H9 (cell line): ENCODE measurements around the gene NBEA. TPM values are rescaled to one million over a fixed set of nuclear protein-coding genes. Genes with fewer than 3 reads are reported as not detected.

Experiments
- DNase-seq: peaks from one replicate; pipeline ENCODE4 v3.0.0-alpha.2; 2017
- H2AFZ ChIP-seq: one replicate; pipeline ENCODE4 v1.6.1; 2013; ENCODE audit warnings: mild to moderate bottlenecking, low read length, control low read depth, moderate library complexity
- H2AK5ac ChIP-seq: 2 replicates; pipeline ENCODE4 v1.6.1; 2013; ENCODE audit warnings: low read length, control low read depth, mixed read lengths; ENCODE audit not compliant: insufficient read length
- H2BK120ac ChIP-seq: one replicate; pipeline ENCODE4 v1.6.1; 2013; ENCODE audit warnings: low read depth, mild to moderate bottlenecking, low read length, control low read depth, inconsistent platforms; ENCODE audit not compliant: poor library complexity, severe bottlenecking
- H2BK12ac ChIP-seq: 2 replicates; pipeline ENCODE4 v1.6.1; 2013; ENCODE audit warnings: low read length, control low read depth, mixed read lengths, low read depth; ENCODE audit not compliant: insufficient read length
- H2BK15ac ChIP-seq: 2 replicates; pipeline ENCODE4 v1.6.1; 2013; ENCODE audit warnings: low read depth, low read length, control low read depth
- H2BK20ac ChIP-seq: one replicate; pipeline ENCODE4 v1.6.1; 2013; ENCODE audit warnings: low read depth, mild to moderate bottlenecking, low read length, control low read depth, inconsistent platforms; ENCODE audit not compliant: poor library complexity, severe bottlenecking
- H2BK5ac ChIP-seq: 2 replicates; pipeline ENCODE4 v1.6.1; 2013; ENCODE audit warnings: low read length, control low read depth, mixed read lengths; ENCODE audit not compliant: insufficient read length
- H3K14ac ChIP-seq: 2 replicates; pipeline ENCODE4 v1.6.1; 2013; ENCODE audit warnings: low read length, control low read depth; ENCODE audit not compliant: insufficient read depth
- H3K18ac ChIP-seq: 2 replicates; pipeline ENCODE4 v1.6.1; 2013; ENCODE audit warnings: low read depth, mild to moderate bottlenecking, mixed read lengths, low read length, control low read depth; ENCODE audit not compliant: insufficient read length
- H3K23ac ChIP-seq: 2 replicates; pipeline ENCODE4 v1.6.1; 2013; ENCODE audit warnings: low read length, control low read depth, mixed read lengths, low read depth; ENCODE audit not compliant: insufficient read length
- H3K23me2 ChIP-seq: 2 replicates; pipeline ENCODE4 v1.6.1; 2013; ENCODE audit warnings: low read depth, mild to moderate bottlenecking, mixed read lengths, low read length, control low read depth; ENCODE audit not compliant: insufficient read length, poor library complexity, severe bottlenecking
- H3K27ac ChIP-seq: 2 replicates; pipeline ENCODE4 v1.5.1; 2013; ENCODE audit warnings: low read length, control low read depth, mixed read lengths, low read depth; ENCODE audit not compliant: insufficient read length
- H3K27me3 ChIP-seq: 2 replicates; pipeline ENCODE4 v1.6.1; 2013; ENCODE audit warnings: low read length, control low read depth, inconsistent platforms; ENCODE audit not compliant: insufficient read depth
- H3K4ac ChIP-seq: 2 replicates; pipeline ENCODE4 v1.6.1; 2013; ENCODE audit warnings: low read depth, mild to moderate bottlenecking, control low read depth, inconsistent platforms, low read length, moderate library complexity
- H3K4me1 ChIP-seq: 2 replicates; pipeline ENCODE4 v1.6.1; 2013; ENCODE audit warnings: low read length, control low read depth, inconsistent platforms; ENCODE audit not compliant: insufficient read depth
- H3K4me2 ChIP-seq: 2 replicates; pipeline ENCODE4 v1.6.1; 2013; ENCODE audit warnings: low read length, control low read depth, mixed read lengths; ENCODE audit not compliant: insufficient read length, insufficient read depth
- H3K56ac ChIP-seq: 2 replicates; pipeline ENCODE4 v1.6.1; 2013; ENCODE audit warnings: low read depth, mild to moderate bottlenecking, mixed read lengths, low read length, control low read depth; ENCODE audit not compliant: insufficient read length
- H3K79me1 ChIP-seq: 2 replicates; pipeline ENCODE4 v1.6.1; 2013; ENCODE audit warnings: low read depth, mild to moderate bottlenecking, moderate library complexity, low read length, control low read depth, inconsistent platforms; ENCODE audit not compliant: insufficient read depth, poor library complexity, severe bottlenecking
- H3K79me2 ChIP-seq: 2 replicates; pipeline ENCODE4 v1.6.1; 2013; ENCODE audit warnings: low read length, control low read depth, inconsistent platforms; ENCODE audit not compliant: insufficient read depth
- H3K9ac ChIP-seq: 2 replicates; pipeline ENCODE4 v1.6.1; 2013; ENCODE audit warnings: low read length, control low read depth, mixed read lengths; ENCODE audit not compliant: insufficient read length; ENCODE audit errors: extremely low read depth
- H3K9me3 ChIP-seq: one replicate; pipeline ENCODE4 v1.6.1; 2013; ENCODE audit warnings: low read depth, low read length, inconsistent platforms; ENCODE audit not compliant: control insufficient read depth
- H3T11ph ChIP-seq: one replicate; pipeline ENCODE4 v1.6.1; 2013; ENCODE audit warnings: mild to moderate bottlenecking, low read length, control low read depth, inconsistent platforms
- H4K20me1 ChIP-seq: one replicate; pipeline ENCODE4 v1.6.1; 2013; ENCODE audit not compliant: control insufficient read depth, insufficient read length, insufficient read depth
- H4K5ac ChIP-seq: 2 replicates; pipeline ENCODE4 v1.6.1; 2013; ENCODE audit warnings: low read depth, mild to moderate bottlenecking, mixed read lengths, low read length, control low read depth; ENCODE audit not compliant: insufficient read length
- H4K8ac ChIP-seq: replicated peaks from 2 replicates; pipeline ENCODE4 v1.6.1; 2013; ENCODE audit warnings: low read length, control low read depth, mixed read lengths, low read depth; ENCODE audit not compliant: insufficient read length
- H4K91ac ChIP-seq: 2 replicates; pipeline ENCODE4 v1.6.1; 2013; ENCODE audit warnings: low read depth, mild to moderate bottlenecking, moderate library complexity, mixed read lengths, low read length, control low read depth; ENCODE audit not compliant: insufficient read length
- H3K27ac Mint-ChIP-seq, 3 experiments: 2 replicates in 2 of 3; 3 replicates in 1 of 3; pipeline ENCODE4 v1.8.0; 2020 to 2021; ENCODE audit warnings: mixed read lengths in 3 of 3, mild to moderate bottlenecking in 1 of 3, moderate library complexity in 1 of 3
- H3K27me3 Mint-ChIP-seq: 2 replicates; pipeline ENCODE4 v1.8.0; 2021; ENCODE audit warnings: low read depth, mild to moderate bottlenecking, moderate library complexity, mixed read lengths
- H3K36me3 Mint-ChIP-seq, 3 experiments: 2 replicates in 2 of 3; 3 replicates in 1 of 3; pipeline ENCODE4 v1.8.0; 2020 to 2021; ENCODE audit warnings: low read depth in 3 of 3, mixed read lengths in 3 of 3; ENCODE audit not compliant: insufficient read depth in 1 of 3
- H3K4me1 Mint-ChIP-seq, 2 experiments: 2 replicates each; pipeline ENCODE4 v1.8.0; 2020; ENCODE audit warnings: mixed read lengths in 2 of 2
- H3K4me3 Mint-ChIP-seq, 2 experiments: 2 replicates in 1 of 2; 3 replicates in 1 of 2; pipeline ENCODE4 v1.8.0; 2020 to 2021; ENCODE audit warnings: mild to moderate bottlenecking in 2 of 2, mixed read lengths in 2 of 2, moderate library complexity in 1 of 2
- H3K9me3 Mint-ChIP-seq, 2 experiments: 2 replicates in 1 of 2; 3 replicates in 1 of 2; pipeline ENCODE4 v1.8.0; 2020; ENCODE audit warnings: mild to moderate bottlenecking in 2 of 2, mixed read lengths in 2 of 2, moderate library complexity in 1 of 2
- CTCF ChIP-seq: fragments of 200-600 bp; sonication (generic); conservative IDR thresholded peaks from 3 replicates; pipeline ENCODE4 v1.8.0; 2021; ENCODE audit warnings: antibody characterized with exemption, mild to moderate bottlenecking
- WGBS: extraction: QIAGEN DNeasy Blood & Tissue Kit; methylation state at CpG from one replicate; pipeline ENCODE4 v1.1.7; 2013; ENCODE audit warnings: missing lambda C conversion rate, low lambda C conversion rate, mixed read lengths; ENCODE audit not compliant: insufficient read length; ENCODE audit errors: extremely low coverage; 5-methylcytosine and 5-hydroxymethylcytosine counted together
- total RNA-seq: library from RNA; stranded (reverse); gene quantifications from 2 replicates; pipeline ENCODE4 v1.2.1, GENCODE V29; 2021

NBEA gene
- total RNA-seq, 1 experiment from 2014 or later, result 17.3 TPM

GRCh38 chr13:35343417-35343816 lies 401.3 kb downstream of the NBEA start:
- DNase-seq, result no peak

More at GRCh38 chr13:35343417-35343816, 401.3 kb downstream of the NBEA start:
- Histone ChIP-seq H3T11ph (no peak overlapping the region), H3K9me3 (no peaks in the 10 kb centered on the region), H2AFZ (no peak overlapping the region), H3K27ac (no peak overlapping the region), H3K9ac (no peak overlapping the region), H3K79me1 (no peaks in the 10 kb centered on the region), H4K20me1 (no peaks in the 10 kb centered on the region), H3K56ac (no peak overlapping the region), H3K27me3 (no peaks in the 10 kb centered on the region), H3K14ac (no peak overlapping the region), H4K5ac (no peak overlapping the region), H3K23me2 (no peaks in the 10 kb centered on the region), H4K91ac (no peak overlapping the region), H2BK120ac (no peak overlapping the region), H3K4me1 (no peaks in the 10 kb centered on the region), H2BK15ac (no peak overlapping the region), H2BK12ac (no peak overlapping the region), H4K8ac (no peak overlapping the region), H3K4ac (no peak overlapping the region), H3K18ac (no peak overlapping the region), H3K79me2 (no peaks in the 10 kb centered on the region), H2AK5ac (no peak overlapping the region), H2BK20ac (no peak overlapping the region), H3K4me2 (no peak overlapping the region), H2BK5ac (no peak overlapping the region), H3K23ac (no peak overlapping the region)
- no CpG with 5 or more reads among the region's 3 CpGs for WGBS
- Mint-ChIP-seq H3K27me3 (no peaks in the 10 kb centered on the region), H3K9me3 (no peaks in the 10 kb centered on the region), H3K4me1 (peaks cover 9 to 18% of the 10 kb centered on the region in 2 experiments), H3K27ac (no peak overlapping the region), H3K4me3 (no peak overlapping the region), H3K36me3 (peaks cover 0 to 3% (median 0%) of the 10 kb centered on the region in 3 experiments; a peak in 1 of 7 replicates)
- no peak for TF ChIP-seq CTCF
